LNCaP clone FGC (cell line): ENCODE measurements around the gene CACNA1E.

Experiments
- DNase-seq: peaks from one replicate; pipeline ENCODE4 v3.0.0-alpha.2; 2011; ENCODE audit warnings: low read depth
- H3K4me3 ChIP-seq: 2 replicates; pipeline ENCODE4 v1.5.1; 2011; ENCODE audit warnings: mild to moderate bottlenecking, low read depth, low read length, control low read depth
- TF ChIP-seq, protein P1 (sequence below): IDR thresholded peaks from 2 replicates; pipeline ENCODE4 v1.5.1; 2012; ENCODE audit warnings: mild to moderate bottlenecking; ENCODE audit not compliant: control insufficient read depth, insufficient read depth; ENCODE audit errors: extremely low read depth

CACNA1E gene

DNA sequence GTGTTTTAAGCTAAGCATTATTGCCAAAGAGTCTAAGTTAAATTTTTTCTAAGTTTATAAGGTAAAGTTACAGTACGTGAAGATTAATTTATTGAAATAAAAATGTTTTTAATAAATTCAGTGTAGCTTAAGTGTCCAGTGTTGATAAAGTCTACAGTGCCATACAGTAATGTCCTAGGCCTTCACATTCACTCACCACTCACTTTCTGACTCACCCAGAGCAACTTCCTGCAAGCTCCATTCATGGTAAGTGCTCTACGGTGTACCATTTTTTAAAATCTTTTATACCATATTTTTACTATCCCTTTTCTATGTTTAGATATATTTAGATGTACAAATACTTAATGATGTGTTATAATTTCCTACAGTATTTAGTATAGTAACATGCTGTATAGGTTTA, 173.2 kb downstream of the CACNA1E start:
- TF ChIP-seq, protein P1, sequence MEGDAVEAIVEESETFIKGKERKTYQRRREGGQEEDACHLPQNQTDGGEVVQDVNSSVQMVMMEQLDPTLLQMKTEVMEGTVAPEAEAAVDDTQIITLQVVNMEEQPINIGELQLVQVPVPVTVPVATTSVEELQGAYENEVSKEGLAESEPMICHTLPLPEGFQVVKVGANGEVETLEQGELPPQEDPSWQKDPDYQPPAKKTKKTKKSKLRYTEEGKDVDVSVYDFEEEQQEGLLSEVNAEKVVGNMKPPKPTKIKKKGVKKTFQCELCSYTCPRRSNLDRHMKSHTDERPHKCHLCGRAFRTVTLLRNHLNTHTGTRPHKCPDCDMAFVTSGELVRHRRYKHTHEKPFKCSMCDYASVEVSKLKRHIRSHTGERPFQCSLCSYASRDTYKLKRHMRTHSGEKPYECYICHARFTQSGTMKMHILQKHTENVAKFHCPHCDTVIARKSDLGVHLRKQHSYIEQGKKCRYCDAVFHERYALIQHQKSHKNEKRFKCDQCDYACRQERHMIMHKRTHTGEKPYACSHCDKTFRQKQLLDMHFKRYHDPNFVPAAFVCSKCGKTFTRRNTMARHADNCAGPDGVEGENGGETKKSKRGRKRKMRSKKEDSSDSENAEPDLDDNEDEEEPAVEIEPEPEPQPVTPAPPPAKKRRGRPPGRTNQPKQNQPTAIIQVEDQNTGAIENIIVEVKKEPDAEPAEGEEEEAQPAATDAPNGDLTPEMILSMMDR: no peak

GRCh38 chr1:181658581-181658980, 175.3 kb downstream of the CACNA1E start:
- TF ChIP-seq, protein P1: no peak
- H3K4me3 ChIP-seq: no peak overlapping the region
- no peak for DNase-seq

More for the DNA sequence above, 173.2 kb downstream of the CACNA1E start:
- H3K4me3 ChIP-seq: no peak overlapping the region
- DNase-seq: no peak

DNA sequence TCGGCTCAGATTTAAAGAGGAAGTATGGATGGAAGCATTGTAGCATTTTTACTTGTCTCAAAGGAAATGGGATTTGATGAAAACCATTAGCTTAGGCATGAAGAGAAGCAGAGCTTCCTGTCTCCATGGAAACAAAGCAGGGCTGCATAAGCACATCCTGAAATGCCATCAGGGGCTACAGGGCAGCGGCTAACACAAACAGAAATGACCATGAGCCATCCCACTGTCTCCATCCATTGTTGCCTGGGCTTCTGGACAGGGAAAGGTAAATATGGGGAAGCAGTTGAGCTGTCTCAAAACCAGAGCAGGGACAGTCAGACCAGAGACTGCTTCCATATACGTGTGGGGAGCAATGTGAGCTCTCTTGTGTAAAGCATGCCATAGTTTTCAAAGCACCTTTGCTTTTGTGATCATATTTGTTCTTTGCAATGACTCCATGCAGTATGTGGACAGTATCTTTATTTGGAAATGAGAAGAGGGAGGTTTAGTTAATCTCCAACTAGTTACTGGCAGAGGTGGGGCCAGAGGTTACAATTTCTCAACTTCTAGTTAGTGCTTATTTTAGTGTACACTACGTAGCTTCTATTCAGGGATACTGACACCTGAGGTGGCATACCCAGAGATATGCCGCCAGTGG, 176.1 kb downstream of the CACNA1E start:
- TF ChIP-seq, protein P1: no peak
- no peak for DNase-seq
- no peak overlapping the region for H3K4me3 ChIP-seq

- H3K4me3 ChIP-seq: no peak overlapping the region
- no peak for DNase-seq
- TF ChIP-seq, protein P1: no peak
Measured at GRCh38 chr1:181660621-181661020, 177.3 kb downstream of the CACNA1E start.

DNA sequence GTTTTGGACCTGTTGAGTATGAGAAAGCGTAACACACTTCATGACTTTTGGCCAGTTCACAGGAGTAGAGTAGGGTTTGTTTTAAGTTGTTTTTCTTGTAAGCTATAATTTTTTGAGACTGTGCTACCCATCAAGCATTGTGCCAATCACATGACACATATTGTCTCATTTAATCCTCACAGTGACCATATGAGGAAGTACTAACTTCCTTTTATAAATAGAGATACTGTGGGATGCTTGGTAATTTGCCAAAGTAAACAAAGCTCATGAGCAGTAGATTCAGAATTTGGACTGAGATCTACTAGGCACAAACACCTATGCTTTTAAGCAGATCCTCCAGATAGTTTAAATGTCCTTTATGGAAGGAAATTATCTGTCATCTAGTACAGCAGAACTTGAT, 178.3 kb downstream of the CACNA1E start:
- DNase-seq: no peak
- H3K4me3 ChIP-seq: no peak overlapping the region
- TF ChIP-seq, protein P1: no peak

DNA sequence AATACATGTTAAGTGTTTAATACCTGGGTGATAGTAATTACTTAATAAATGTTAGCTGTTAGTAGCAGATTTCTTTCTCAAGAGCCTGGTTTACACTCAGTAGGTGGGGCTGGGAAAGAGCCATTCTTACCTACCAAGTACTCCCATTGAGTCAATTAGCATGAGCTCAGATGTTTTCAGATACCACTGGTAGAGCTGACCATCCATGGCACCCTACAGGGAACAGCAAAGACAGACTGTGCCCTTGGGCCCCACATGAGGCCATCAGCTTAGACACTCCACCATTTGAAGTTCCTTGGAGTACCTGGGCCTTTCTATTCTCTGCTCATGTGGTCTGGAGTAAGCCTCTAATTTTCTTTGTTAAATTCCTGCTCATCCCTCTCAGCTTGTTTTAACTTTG, 179.3 kb downstream of the CACNA1E start:
- TF ChIP-seq, protein P1: no peak
- no peak overlapping the region for H3K4me3 ChIP-seq
- DNase-seq: no peak

- TF ChIP-seq, protein P1: no peak
- no peak for DNase-seq
- H3K4me3 ChIP-seq: no peak overlapping the region
Measured at GRCh38 chr1:181664543-181664942, 181.2 kb downstream of the CACNA1E start.
